ENCODE results near the gene ZNF474.

The ZNF474 gene

DNA sequence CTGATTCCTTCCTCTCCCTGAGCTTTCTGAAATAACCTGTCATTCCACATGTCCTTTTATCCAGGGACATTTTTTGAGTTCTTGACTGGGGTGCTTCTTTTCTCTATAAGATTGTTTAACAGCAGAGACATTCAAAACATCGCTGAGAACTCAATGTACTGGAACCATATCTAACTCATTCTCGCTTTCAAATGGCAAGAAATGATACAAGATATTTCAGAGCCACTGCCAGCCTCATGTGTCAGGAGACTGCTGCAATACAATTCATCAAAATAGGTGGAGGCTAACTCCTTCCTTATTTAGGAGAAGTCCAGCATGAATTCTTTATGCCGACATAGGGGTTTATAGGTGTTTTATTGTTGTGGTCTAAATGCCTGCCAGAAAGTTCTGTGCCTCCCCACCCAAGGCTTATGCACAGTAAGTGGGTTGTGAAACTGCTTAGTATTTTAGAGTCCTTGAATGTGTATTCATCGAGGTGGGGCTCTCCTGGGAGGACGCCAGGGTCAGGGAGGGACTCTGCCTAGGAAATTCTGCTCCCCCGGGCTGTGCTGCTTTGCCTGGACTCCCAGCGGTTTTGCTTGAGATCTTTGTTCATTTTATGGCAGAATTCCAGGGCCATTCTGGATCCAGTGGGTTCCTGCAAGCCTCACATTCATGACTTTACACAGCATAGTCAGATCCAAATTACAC is 53.9 kb downstream of the ZNF474 start:
- DNase-seq = no peak

DNA sequence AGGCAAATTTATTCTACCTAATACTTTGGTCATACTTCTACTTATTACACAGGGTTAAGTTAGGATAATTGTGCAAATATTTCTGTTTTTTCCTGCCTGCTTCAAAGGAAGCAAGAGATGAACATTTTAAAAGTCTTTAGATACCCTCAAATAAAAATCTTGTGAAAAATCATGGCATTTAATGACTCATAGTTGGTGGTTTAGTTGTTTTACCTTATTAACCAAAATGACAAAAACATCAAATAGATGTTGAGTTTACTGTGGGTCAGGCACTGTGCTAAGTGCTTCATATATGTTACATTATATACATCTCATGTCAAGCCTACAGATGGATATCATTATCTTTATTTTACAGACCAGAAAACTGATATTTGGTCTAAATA is 54.4 kb downstream of the ZNF474 start:
- no peak for DNase-seq

DNA sequence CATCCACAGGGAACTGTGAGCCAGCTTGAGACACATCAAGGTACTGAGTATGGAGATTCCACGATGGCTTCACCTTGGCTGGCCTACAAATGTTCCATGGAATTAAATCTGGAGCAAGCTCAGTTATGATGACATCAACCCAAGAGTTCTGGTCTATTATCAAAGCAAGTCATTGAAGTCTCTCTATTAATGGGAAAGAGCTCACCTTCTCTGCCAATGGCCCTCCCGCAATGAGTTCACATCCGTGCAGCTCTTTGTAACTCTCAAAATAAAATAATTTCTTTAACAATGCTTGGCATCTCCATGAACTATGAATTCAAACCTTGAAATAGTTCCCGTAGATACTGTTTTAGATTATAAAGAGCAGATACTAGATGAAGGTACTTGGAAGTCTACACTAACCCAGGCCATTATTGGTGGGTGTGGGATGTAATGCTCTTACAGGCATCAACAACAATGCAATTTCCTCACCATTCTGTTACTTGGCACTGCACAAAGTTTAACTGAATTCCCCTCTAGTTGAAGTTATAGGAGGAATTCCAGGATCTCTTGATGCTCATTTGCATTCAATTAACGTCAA is 55.4 kb downstream of the ZNF474 start:
- no peak for DNase-seq

DNA sequence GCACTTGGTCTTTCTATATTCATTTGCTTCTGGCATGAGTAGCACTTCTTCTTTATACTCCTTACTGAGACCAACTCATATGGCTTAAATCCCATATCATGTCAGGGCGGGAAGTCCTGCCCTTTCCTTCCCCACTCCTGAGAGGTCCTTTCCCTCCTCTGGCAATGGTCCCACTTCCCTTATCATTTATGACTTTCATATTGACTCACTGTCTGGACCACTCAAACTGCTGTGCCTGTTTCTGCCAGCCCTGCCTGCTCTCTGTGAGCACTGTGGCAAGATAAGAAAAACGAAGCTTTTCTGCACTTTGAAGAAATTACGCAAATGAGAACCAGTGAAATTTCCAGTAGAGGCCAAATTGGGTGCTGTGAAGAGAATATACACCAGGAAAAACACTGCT is 58.1 kb downstream of the ZNF474 start:
- peak; percentile 18 to 48 for DNase-seq

DNA sequence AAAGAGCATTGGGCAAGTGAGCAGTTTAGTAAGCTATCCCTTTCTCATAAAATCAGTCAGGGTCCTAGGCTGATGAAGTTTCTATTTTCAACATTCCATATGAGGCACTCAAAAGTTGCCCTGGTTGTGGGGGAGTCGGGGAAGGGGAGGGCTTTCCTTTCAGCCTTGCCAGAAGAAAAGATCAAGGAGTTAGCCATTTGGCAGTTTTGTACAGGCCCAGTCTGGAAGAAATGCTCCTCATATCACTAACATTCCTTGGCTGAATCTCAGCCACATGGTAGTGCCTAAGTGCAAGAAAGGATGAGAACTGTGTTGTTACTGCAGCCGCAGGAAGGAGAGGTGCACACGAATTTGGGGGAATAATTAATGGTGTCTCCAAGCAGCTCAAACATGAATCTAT is 60.8 kb downstream of the ZNF474 start:
- no peak for DNase-seq

DNA sequence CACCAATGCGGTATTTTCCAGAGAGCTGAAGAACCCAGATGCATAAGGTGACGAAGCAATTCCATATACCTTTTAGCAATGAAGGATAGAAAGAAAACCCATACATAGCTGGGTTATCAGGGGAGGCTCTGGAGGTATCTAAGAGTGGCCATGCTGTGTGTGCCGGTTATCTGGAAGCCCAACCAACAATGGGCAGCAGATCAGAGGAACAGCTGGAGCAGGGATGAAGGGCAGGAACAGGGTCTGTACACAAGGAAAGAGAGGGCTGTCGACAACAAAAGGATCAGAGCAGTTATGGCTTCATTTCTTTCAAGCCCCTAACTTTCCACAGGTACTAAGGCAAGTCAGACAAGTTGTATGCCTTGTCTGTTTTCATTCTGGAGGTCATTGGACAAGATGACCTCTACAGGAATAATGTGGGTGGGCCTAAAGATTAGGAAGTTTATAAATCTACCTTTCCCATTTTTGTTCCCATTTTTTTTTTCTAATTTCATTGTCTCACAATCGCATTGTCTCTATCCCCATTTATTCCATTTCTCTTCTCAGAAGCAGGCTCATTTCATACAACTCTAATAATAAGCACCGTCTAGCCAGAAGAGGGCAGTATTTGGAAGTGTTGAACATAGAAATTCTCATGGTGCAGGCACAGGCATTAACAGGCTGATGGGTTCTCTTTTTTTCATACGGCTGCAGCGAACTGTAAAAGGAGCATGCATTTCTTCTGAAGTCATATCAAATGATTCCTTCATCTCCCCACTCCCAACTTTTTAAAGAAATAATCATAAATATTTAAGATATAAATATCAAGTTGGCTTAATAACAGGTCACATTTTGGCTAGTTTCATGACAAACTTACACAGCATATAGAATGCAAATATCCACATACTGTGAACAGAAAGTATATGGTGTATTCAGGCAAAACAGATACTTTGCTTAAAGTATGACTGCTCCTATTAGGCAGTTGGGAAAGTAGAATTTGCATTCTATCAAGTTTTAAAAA is 63.5 kb downstream of the ZNF474 start:
- peak; percentile 88 to 93 for DNase-seq

DNA sequence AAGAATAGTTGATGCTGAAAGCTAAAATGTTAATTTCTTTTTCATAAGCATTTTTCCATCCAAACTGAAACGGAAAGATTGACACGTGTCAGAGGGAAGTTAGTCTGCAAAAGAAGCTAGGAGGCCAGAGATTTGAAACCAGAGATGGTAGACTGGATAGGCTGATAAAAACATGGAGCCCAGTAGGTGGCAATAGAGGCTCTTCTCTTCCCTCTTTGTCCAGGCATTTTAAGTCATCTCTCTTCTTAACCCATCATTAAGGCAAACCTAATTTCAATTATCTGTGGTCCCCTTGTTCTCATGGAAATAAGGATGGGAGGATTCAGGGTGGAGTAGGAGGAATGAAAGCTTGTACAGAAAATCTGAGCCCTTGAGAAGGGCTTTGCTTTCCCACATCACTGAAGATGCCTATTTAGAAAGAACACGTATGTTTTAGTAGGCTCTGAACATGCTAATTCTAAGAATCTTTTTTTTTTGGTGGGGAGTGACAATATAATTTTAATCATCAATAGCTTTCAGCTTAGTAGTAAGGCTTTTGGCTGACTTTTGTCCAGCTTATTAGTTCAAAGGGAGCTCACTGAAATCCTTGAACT is 66.6 kb downstream of the ZNF474 start:
- peak; percentile 73 to 89 for DNase-seq

DNA sequence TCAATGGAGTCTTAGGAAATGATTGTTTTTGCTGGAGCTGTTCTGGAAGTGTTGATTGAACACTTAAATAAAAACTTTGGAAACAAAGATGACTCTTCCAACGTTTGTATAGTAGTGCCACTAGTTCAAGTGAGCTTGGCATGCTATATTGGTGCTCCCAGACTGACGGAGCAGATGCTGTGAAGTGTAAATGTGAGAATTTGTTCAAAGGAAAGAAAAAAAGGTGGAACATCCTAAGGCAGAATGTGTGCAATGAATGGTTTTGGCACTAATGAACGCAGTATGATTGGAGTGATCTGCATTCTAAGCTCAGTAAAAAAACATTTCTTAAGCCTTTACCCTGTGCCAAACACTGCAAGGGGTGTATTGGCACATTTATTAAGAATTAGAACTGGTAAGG is 69.8 kb downstream of the ZNF474 start:
- DNase-seq = no peak

DNA sequence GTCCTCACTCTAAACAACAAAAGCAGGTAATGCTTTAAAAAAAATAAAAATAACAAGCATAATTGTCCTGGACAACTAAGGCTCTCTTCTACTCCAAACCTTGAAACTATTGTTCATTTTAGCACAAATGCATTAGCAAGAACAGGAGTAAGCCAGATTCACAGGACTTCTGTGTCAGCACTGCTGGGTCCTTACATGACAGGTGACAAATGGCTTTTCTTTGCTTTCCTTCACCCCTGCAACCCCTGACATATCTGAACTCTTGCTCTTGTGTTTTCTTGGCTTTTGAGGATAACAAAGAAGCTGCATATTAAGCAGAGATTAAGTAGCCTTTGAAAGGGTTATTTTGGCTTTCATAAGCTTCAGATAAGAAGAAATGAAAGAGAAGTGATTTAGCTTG is 71.1 kb downstream of the ZNF474 start:
- no peak for DNase-seq

DNA sequence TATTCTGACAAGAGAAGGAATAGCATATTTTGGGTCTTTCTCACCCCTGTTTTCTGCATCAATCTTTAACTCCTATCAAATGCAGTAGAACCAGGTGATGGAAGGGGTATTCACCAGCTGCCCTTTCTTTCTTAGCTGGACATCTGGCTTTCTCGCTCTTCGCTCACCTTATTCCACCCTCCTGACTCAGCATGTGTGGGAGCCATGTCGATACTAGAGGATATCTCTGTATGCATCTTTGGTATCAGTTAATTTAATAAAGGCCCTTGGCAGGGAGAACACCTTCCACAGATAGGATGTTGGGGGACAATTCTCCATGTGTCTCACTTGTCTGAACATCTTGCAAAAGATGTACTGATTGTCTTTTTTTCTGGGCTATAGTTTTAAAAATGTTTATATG is 71.5 kb downstream of the ZNF474 start:
- DNase-seq = no peak

DNA sequence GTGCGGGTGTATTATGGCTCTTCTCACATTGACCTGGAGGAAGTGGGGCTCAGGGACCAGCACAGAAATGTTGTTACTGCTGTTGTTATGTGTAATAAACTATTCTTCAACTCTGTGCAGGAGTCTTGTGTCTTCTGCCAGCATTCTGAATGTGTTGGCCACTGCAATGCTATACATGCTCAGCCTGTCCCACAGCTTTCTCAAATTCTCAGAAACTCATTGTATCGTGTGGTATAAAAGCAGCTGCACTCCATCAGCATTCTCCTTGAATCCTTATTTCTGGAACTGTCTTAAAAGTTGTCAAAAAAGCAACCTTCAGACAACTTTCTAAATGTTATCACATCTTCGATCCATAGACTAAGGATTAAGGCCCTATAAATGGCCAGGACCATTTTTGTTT is 72.0 kb downstream of the ZNF474 start:
- DNase-seq = no peak

DNA sequence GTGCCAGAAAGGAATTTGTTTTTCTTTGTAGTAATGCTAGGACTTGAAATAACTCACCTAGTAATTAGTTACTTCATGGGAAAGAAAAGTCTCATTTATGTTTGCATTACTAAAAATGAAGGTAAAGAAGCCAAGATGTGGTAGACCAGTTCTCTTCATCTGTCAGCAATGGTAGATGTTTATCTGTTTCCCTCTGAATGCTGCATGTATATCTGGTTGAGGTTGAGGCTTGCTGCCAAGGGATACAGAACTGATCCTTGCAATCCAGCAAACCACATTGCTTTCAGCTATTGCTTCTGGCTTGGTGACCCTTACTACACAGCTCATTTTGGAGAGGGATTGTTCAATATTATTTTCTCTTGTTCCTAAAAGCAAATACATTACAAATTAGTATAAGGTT is 73.6 kb downstream of the ZNF474 start:
- no peak for DNase-seq

Data from Kasumi-1 (cell line).